ENCODE measurements around the gene CCDC190.

The CCDC190 gene

DNA sequence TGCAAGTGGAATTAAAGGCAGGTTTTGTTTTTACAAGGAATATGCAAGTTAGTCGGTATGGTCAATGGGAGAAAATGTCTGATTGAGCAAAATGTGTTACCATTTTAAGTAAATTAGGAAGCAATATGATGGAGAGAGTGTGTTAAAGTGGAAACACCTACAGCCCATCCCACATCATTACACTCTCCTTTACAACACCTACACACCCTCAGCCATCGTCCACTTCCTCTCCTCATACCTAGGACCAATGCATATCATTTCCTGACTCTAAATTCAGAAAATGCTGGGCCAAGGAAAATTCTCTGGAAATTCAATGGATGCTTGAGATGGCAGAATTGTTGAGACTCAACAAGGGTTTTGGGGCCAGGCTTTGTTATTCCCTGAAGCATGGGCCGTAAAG is 16.4 kb upstream of the CCDC190 start:
- Histone ChIP-seq H3K4me3 (ENCODE audit: insufficient read depth, low read length, poor library complexity, severe bottlenecking) (no peak overlapping the region), H3K9me2 (replicated peaks; ENCODE audit: insufficient read depth, low read length) (no peaks in the 10 kb centered on the region), H3K9me3 (ENCODE audit: insufficient read depth, low read length) (no peaks in the 10 kb centered on the region), H3K9ac (ENCODE audit: low read length) (no peak overlapping the region), H3F3A (ENCODE audit: insufficient read depth) (no peaks in the 10 kb centered on the region), H3K79me2 (ENCODE audit: insufficient read depth, low read length) (no peaks in the 10 kb centered on the region), H3K36me3 (ENCODE audit: low read length) (no peaks in the 10 kb centered on the region), H4K20me1 (ENCODE audit: low read depth, low read length) (no peaks in the 10 kb centered on the region), H2AFZ (ENCODE audit: low read depth, low read length, severe bottlenecking) (no peak overlapping the region), H3K27ac (ENCODE audit: low read depth, low read length) (no peak overlapping the region), H3K4me2 (ENCODE audit: low read depth, low read length, poor library complexity, severe bottlenecking) (no peak overlapping the region), H3K27me3 (ENCODE audit: low read length) (no peaks in the 10 kb centered on the region)
- no peak for TF ChIP-seq EZH2phosphoT487 (conservative IDR thresholded peaks at IDR 0.05; ENCODE audit: low read length)
- TF ChIP-seq, protein P1, sequence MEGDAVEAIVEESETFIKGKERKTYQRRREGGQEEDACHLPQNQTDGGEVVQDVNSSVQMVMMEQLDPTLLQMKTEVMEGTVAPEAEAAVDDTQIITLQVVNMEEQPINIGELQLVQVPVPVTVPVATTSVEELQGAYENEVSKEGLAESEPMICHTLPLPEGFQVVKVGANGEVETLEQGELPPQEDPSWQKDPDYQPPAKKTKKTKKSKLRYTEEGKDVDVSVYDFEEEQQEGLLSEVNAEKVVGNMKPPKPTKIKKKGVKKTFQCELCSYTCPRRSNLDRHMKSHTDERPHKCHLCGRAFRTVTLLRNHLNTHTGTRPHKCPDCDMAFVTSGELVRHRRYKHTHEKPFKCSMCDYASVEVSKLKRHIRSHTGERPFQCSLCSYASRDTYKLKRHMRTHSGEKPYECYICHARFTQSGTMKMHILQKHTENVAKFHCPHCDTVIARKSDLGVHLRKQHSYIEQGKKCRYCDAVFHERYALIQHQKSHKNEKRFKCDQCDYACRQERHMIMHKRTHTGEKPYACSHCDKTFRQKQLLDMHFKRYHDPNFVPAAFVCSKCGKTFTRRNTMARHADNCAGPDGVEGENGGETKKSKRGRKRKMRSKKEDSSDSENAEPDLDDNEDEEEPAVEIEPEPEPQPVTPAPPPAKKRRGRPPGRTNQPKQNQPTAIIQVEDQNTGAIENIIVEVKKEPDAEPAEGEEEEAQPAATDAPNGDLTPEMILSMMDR (IDR thresholded peaks at IDR 0.05; ENCODE audit: insufficient read depth, low read length, poor library complexity, severe bottlenecking): no peak

DNA sequence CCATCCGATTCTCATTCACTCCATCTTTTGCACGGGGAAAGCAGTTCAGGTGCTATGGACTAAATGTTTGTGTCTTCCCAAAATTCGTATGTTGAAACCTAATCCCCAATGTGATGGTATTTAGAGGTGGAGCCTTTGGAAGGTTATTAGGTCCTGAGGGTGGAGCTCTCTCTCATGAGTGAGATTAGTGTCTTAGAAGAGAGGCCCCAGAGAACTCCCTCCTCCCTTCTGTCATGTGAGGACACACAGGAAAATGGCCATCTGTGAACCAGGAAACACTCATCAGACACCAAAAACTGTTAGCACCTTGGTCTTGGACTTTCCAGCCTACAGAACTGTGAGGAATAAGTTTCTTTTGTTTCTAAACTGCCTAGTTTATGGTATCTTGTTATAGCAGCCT is 15.8 kb upstream of the CCDC190 start:
- H3K4me3 ChIP-seq (ENCODE audit: insufficient read depth, low read length, poor library complexity, severe bottlenecking): no peak overlapping the region
- H3K36me3 ChIP-seq (ENCODE audit: low read length): no peaks in the 10 kb centered on the region
- H3K27ac ChIP-seq (ENCODE audit: low read depth, low read length): no peak overlapping the region
- H3K79me2 ChIP-seq (ENCODE audit: insufficient read depth, low read length): no peaks in the 10 kb centered on the region
- no peaks in the 10 kb centered on the region for H3K9me2 ChIP-seq (replicated peaks; ENCODE audit: insufficient read depth, low read length)
- H2AFZ ChIP-seq (ENCODE audit: low read depth, low read length, severe bottlenecking): no peak overlapping the region
- no peak for TF ChIP-seq EZH2phosphoT487 (conservative IDR thresholded peaks at IDR 0.05; ENCODE audit: low read length)
- TF ChIP-seq, protein P1 (IDR thresholded peaks at IDR 0.05; ENCODE audit: insufficient read depth, low read length, poor library complexity, severe bottlenecking): no peak
- no peaks in the 10 kb centered on the region for H4K20me1 ChIP-seq (ENCODE audit: low read depth, low read length)
- H3K27me3 ChIP-seq (ENCODE audit: low read length): no peaks in the 10 kb centered on the region
- H3K9ac ChIP-seq (ENCODE audit: low read length): no peak overlapping the region
- H3K9me3 ChIP-seq (ENCODE audit: insufficient read depth, low read length): no peaks in the 10 kb centered on the region
- H3K4me2 ChIP-seq (ENCODE audit: low read depth, low read length, poor library complexity, severe bottlenecking): no peak overlapping the region
- no peaks in the 10 kb centered on the region for H3F3A ChIP-seq (ENCODE audit: insufficient read depth)

DNA sequence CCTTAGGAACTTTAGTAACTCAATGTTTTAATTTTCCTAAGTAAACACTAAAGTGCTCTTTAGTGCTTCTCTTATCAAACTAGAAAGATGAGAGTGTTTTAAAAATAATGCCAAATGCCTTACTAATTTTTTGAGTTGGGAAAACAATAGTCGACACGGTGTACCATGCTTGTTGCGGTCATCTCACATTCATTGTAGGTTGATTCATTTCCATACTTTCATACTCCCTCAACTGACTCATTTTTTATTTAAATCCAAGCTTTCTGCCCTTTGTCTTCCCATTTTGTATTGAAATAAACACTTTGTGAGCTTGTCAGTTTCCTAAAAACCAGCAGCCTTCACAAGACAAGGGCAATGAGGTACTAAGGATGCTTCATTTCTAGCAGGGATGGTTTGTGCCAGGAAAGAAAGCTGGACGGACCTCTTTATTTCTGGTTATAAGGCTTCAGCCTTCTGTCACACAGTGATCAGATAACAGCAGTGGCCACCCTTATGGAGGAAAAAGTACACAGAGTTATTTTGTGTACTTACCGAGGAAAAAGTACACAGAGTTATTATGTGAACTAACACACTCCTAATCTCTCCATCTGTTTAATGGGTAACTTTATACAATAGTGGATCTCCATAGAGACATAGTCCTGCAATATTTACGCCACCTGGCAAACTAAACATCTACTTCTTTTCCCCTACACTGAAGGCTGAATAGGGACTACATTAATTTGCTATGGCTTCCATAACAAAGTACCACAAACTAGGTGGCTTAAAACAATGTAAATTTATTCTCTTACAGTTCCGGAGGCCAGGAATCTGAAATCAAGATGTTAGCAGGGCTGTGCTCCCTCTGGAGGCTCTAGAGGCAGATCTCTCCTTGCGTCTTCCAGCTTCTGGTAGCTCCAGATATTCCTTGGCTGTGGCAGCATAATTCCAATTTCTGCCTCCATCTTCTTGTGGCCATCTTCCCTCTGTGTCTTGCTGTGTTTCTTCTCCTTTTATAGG is 13.0 kb upstream of the CCDC190 start:
- H3K9me3 ChIP-seq (ENCODE audit: insufficient read depth, low read length): no peaks in the 10 kb centered on the region
- H3K4me3 ChIP-seq (ENCODE audit: insufficient read depth, low read length, poor library complexity, severe bottlenecking): no peak overlapping the region
- no peak overlapping the region for H2AFZ ChIP-seq (ENCODE audit: low read depth, low read length, severe bottlenecking)
- H3K4me2 ChIP-seq (ENCODE audit: low read depth, low read length, poor library complexity, severe bottlenecking): no peak overlapping the region
- H4K20me1 ChIP-seq (ENCODE audit: low read depth, low read length): no peaks in the 10 kb centered on the region
- no peaks in the 10 kb centered on the region for H3F3A ChIP-seq (ENCODE audit: insufficient read depth)
- no peaks in the 10 kb centered on the region for H3K36me3 ChIP-seq (ENCODE audit: low read length)
- TF ChIP-seq, protein P1 (IDR thresholded peaks at IDR 0.05; ENCODE audit: insufficient read depth, low read length, poor library complexity, severe bottlenecking): no peak
- TF ChIP-seq EZH2phosphoT487 (conservative IDR thresholded peaks at IDR 0.05; ENCODE audit: low read length): no peak
- no peaks in the 10 kb centered on the region for H3K9me2 ChIP-seq (replicated peaks; ENCODE audit: insufficient read depth, low read length)
- H3K27me3 ChIP-seq (ENCODE audit: low read length): no peaks in the 10 kb centered on the region
- H3K27ac ChIP-seq (ENCODE audit: low read depth, low read length): no peak overlapping the region
- H3K9ac ChIP-seq (ENCODE audit: low read length): no peak overlapping the region
- no peaks in the 10 kb centered on the region for H3K79me2 ChIP-seq (ENCODE audit: insufficient read depth, low read length)

Measured in SU-DHL-6 (cell line).